HepG2 (cell line): ENCODE data around the gene NAT14. TPM values are rescaled to one million over a fixed set of nuclear protein-coding genes. Genes with fewer than 3 reads are reported as not detected.

Source experiments
- ARNT ChIP-seq: fragments of 450-650 bp; IDR thresholded peaks from 2 replicates; pipeline ENCODE4 v1.6.1; 2017
- CREM ChIP-seq, 2 experiments: sonication (generic) in 1 of 2; formaldehyde crosslinking in 1 of 2; IDR thresholded peaks; 2 replicates each; pipeline versions ENCODE4 v1.4.0 to v1.6.1; 2016 to 2020; ENCODE audit warnings: antibody characterized with exemption in 1 of 2, mild to moderate bottlenecking in 1 of 2, missing genetic modification reagents in 1 of 2
- IRF1 ChIP-seq: sonication (generic); formaldehyde crosslinking; IDR thresholded peaks from 2 replicates; pipeline ENCODE4 v1.4.0; 2020; ENCODE audit warnings: low read depth, mild to moderate bottlenecking, missing genetic modification reagents
- IRX3 ChIP-seq: sonication (generic); formaldehyde crosslinking; IDR thresholded peaks from 2 replicates; pipeline ENCODE4 v1.8.1; 2023; ENCODE audit warnings: mild to moderate bottlenecking, low read depth, missing genetic modification reagents, borderline replicate concordance
- MLX ChIP-seq: IDR thresholded peaks from 2 replicates; pipeline ENCODE4 v1.6.1; 2016
- NRL ChIP-seq: sonication (generic); formaldehyde crosslinking; IDR thresholded peaks from 2 replicates; pipeline ENCODE4 v1.5.0; 2020; ENCODE audit warnings: missing genetic modification reagents, mild to moderate bottlenecking, moderate library complexity, borderline replicate concordance
- SPEN ChIP-seq: sonication (generic); formaldehyde crosslinking; IDR thresholded peaks from 2 replicates; pipeline ENCODE4 v1.5.1; 2020; ENCODE audit warnings: low read depth, mild to moderate bottlenecking, missing genetic modification reagents
- TIGD3 ChIP-seq: sonication (generic); formaldehyde crosslinking; IDR thresholded peaks from 2 replicates; pipeline ENCODE4 v1.5.1; 2020; ENCODE audit warnings: mild to moderate bottlenecking, missing genetic modification reagents, borderline replicate concordance
- ZBTB25 ChIP-seq: IDR thresholded peaks from 2 replicates; pipeline ENCODE4 v1.6.1; 2018; ENCODE audit warnings: missing genetic modification reagents
- ZHX2 ChIP-seq, 2 experiments: sonication (generic) in 1 of 2; formaldehyde crosslinking in 1 of 2; IDR thresholded peaks; 2 replicates each; pipeline versions ENCODE4 v1.6.1 to v1.9.0; 2014 to 2022; ENCODE audit warnings: antibody characterized with exemption in 1 of 2, borderline replicate concordance in 1 of 2, inconsistent platforms in 1 of 2, low read depth in 1 of 2, missing genetic modification reagents in 1 of 2
- ZMAT5 ChIP-seq: sonication (generic); formaldehyde crosslinking; IDR thresholded peaks from 2 replicates; pipeline ENCODE4 v1.5.0; 2020; ENCODE audit warnings: mild to moderate bottlenecking, low read depth, missing genetic modification reagents, borderline replicate concordance
- ZMYM2 ChIP-seq: sonication (generic); formaldehyde crosslinking; IDR thresholded peaks from 2 replicates; pipeline ENCODE4 v1.8.0; 2022; ENCODE audit warnings: mild to moderate bottlenecking, missing genetic modification reagents
- ZNF253 ChIP-seq: sonication (generic); formaldehyde crosslinking; IDR thresholded peaks from 2 replicates; pipeline ENCODE4 v1.8.0; 2022; ENCODE audit warnings: mild to moderate bottlenecking, missing genetic modification reagents, borderline replicate concordance
- ZNF512 ChIP-seq: sonication (generic); formaldehyde crosslinking; IDR thresholded peaks from 2 replicates; pipeline ENCODE4 v1.4.0; 2020; ENCODE audit warnings: mild to moderate bottlenecking, missing genetic modification reagents
- ZNF776 ChIP-seq: sonication (generic); formaldehyde crosslinking; IDR thresholded peaks from 2 replicates; pipeline ENCODE4 v1.4.0; 2020; ENCODE audit warnings: mild to moderate bottlenecking, missing genetic modification reagents
- ZNF790 ChIP-seq: sonication (generic); formaldehyde crosslinking; IDR thresholded peaks from 2 replicates; pipeline ENCODE4 v1.8.0; 2022; ENCODE audit warnings: missing genetic modification reagents, mild to moderate bottlenecking, borderline replicate concordance
- ZNF883 ChIP-seq: sonication (generic); formaldehyde crosslinking; IDR thresholded peaks from 2 replicates; pipeline ENCODE4 v1.5.1; 2020; ENCODE audit warnings: mild to moderate bottlenecking, missing genetic modification reagents; ENCODE audit errors: not compliant biosample characterization
- polyA plus RNA-seq, 8 experiments: library from polyadenylated mRNA; depleted of rRNA in 3 of 8; stranded (reverse) in 7 of 8; unstranded in 1 of 8; fragments of >200 nt; fragmentation: Illumina TruSeq in 4 of 8; extraction: Trizol in 4 of 8; gene quantifications; 2 replicates each; pipeline versions ENCODE4 v1.2.1 to v1.2.3, GENCODE V29; 2011 to 2016; ENCODE audit warnings: low read depth in 4 of 8, missing spikeins in 1 of 8, mixed read lengths in 1 of 8; ENCODE audit not compliant: insufficient read depth in 1 of 8
- total RNA-seq, 5 experiments: library from RNA; depleted of rRNA; stranded (reverse); fragments of >200 nt; fragmentation: Illumina TruSeq; extraction: Trizol; gene quantifications; 2 replicates each; pipeline ENCODE4 v1.2.3, GENCODE V29; 2016; ENCODE audit warnings: low read depth in 1 of 5

Gene NAT14
- total and polyA plus RNA-seq, 2 of the 13 experiments (the other 11 are each of a cell fraction or from before 2014, with no cell fraction given), result 20.7 to 22.3 TPM

GRCh38 chr19:55437410-55437809 is 47.6 kb upstream of the NAT14 start (continued):
- TF ChIP-seq ZHX2 (IDR thresholded peaks at IDR 0.05; ENCODE audit: low read depth) (no peak), ZHX2 (CRISPR knock-in tag; IDR thresholded peaks at IDR 0.05; ENCODE audit: borderline replicate concordance) (no peak), TIGD3 (CRISPR knock-in tag) (no peak), ZNF253 (no peak), MLX (CRISPR knock-in tag) (no peak), ZNF512 (no peak), ZNF790 (peak; percentile 83; the same call in 1 of the 2 replicates), NRL (CRISPR knock-in tag) (no peak), ZMAT5 (CRISPR knock-in tag) (no peak), ZNF883 (peak; percentile 60), SPEN (CRISPR knock-in tag) (0 out of 2 replicates have a peak, but pooled peaks have one; percentile 25), ZMYM2 (CRISPR knock-in tag) (no peak), ZBTB25 (CRISPR knock-in tag) (peak; percentile 78), ARNT (no peak), CREM (IDR thresholded peaks at IDR 0.05) (no peak), CREM (CRISPR knock-in tag; IDR thresholded peaks at IDR 0.05) (no peak), IRF1 (CRISPR knock-in tag) (no peak), ZNF776 (CRISPR knock-in tag) (no peak), IRX3 (no peak)
